Stimulated activated CD8-positive, alpha-beta memory T cell treated with anti-CD3 and anti-CD28 coated beads, Interleukin-12 subunit alpha, Interleukin-12 subunit beta, amount 100 ng/mL, for 1 hour (primary cell): ENCODE measurements around the gene MED17.

ENCODE experiments used
- DNase-seq: peaks from one replicate; pipeline ENCODE4 v3.0.0-alpha.2; 2020; ENCODE audit warnings: low read depth

The MED17 gene

GRCh38 chr11:93817426-93818348, 33.6 kb downstream of the MED17 start:
- no peak for DNase-seq

GRCh38 chr11:93819966-93820695, 36.0 kb downstream of the MED17 start:
- no peak for DNase-seq

GRCh38 chr11:93820847-93821246, 36.8 kb downstream of the MED17 start:
- DNase-seq = no peak

GRCh38 chr11:93821617-93822016, 37.5 kb downstream of the MED17 start:
- no peak for DNase-seq

- DNase-seq = no peak
Measured at GRCh38 chr11:93822359-93822758, 38.3 kb downstream of the MED17 start.

GRCh38 chr11:93823210-93823609, 39.1 kb downstream of the MED17 start:
- no peak for DNase-seq

- DNase-seq = no peak
Measured at GRCh38 chr11:93827363-93827762, 43.3 kb downstream of the MED17 start.

- DNase-seq = no peak
Measured at GRCh38 chr11:93829598-93829997, 45.5 kb downstream of the MED17 start.

- no peak for DNase-seq
Measured at GRCh38 chr11:93831343-93832127, 47.5 kb downstream of the MED17 start.

GRCh38 chr11:93832780-93833179, 48.7 kb downstream of the MED17 start:
- no peak for DNase-seq

GRCh38 chr11:93838967-93839366, 54.9 kb downstream of the MED17 start:
- DNase-seq = no peak

GRCh38 chr11:93840180-93840579, 56.1 kb downstream of the MED17 start:
- no peak for DNase-seq

GRCh38 chr11:93840981-93841380, 56.9 kb downstream of the MED17 start:
- no peak for DNase-seq

- no peak for DNase-seq
Measured at GRCh38 chr11:93841446-93841845, 57.4 kb downstream of the MED17 start.

GRCh38 chr11:93842034-93842433, 58.0 kb downstream of the MED17 start:
- DNase-seq = no peak

- DNase-seq = no peak
Measured at GRCh38 chr11:93842461-93842860, 58.4 kb downstream of the MED17 start.

GRCh38 chr11:93843906-93844305, 59.8 kb downstream of the MED17 start:
- DNase-seq = no peak

GRCh38 chr11:93844568-93844967, 60.5 kb downstream of the MED17 start:
- DNase-seq = no peak

GRCh38 chr11:93845181-93846092, 61.4 kb downstream of the MED17 start:
- no peak for DNase-seq

- no peak for DNase-seq
Measured at GRCh38 chr11:93846411-93846810, 62.3 kb downstream of the MED17 start.

- DNase-seq = no peak
Measured at GRCh38 chr11:93849201-93849600, 65.1 kb downstream of the MED17 start.
